ENCODE results near the gene CTNNA3. TPM values are rescaled to one million over a fixed set of nuclear protein-coding genes. Genes with fewer than 3 reads are reported as not detected.

CTNNA3 gene
- total RNA-seq, 2 donors from 2014 or later = 20.3 to 23.8 TPM

GRCh38 chr10:66836057-66836456 lies 859.9 kb downstream of the CTNNA3 start:
- Histone ChIP-seq H3K27me3 (no peaks in the 10 kb centered on the region), H3K9me3 (no peaks in the 10 kb centered on the region), H3K4me3 (no peak overlapping the region), H3K27ac (no peak overlapping the region), H3K36me3 (no peaks in the 10 kb centered on the region), H3K4me1 (peaks cover 0 to 3% of the 10 kb centered on the region in 2 donors)
- no peak for DNase-seq (ENCODE audit: low spot score)
- TF ChIP-seq CTCF (IDR thresholded peaks at IDR 0.05) = no peak

- Histone ChIP-seq H3K9me3 (no peaks in the 10 kb centered on the region), H3K36me3 (no peaks in the 10 kb centered on the region), H3K27me3 (no peaks in the 10 kb centered on the region), H3K4me1 (peaks cover 0 to 3% of the 10 kb centered on the region in 2 donors), H3K4me3 (no peak overlapping the region), H3K27ac (no peak overlapping the region)
- no peak for DNase-seq (ENCODE audit: low spot score)
- no peak for TF ChIP-seq CTCF (IDR thresholded peaks at IDR 0.05)
Measured at GRCh38 chr10:66835400-66835799, 860.6 kb downstream of the CTNNA3 start.

GRCh38 chr10:66834802-66835201 lies 861.2 kb downstream of the CTNNA3 start:
- peaks cover 0 to 3% of the 10 kb centered on the region in 2 donors for H3K4me1 ChIP-seq
- no peak overlapping the region for H3K27ac ChIP-seq
- no peaks in the 10 kb centered on the region for H3K36me3 ChIP-seq
- H3K4me3 ChIP-seq = no peak overlapping the region
- no peak for TF ChIP-seq CTCF (IDR thresholded peaks at IDR 0.05)
- H3K27me3 ChIP-seq = no peaks in the 10 kb centered on the region
- H3K9me3 ChIP-seq = no peaks in the 10 kb centered on the region
- no peak for DNase-seq (ENCODE audit: low spot score)

GRCh38 chr10:66833861-66834260 lies 862.1 kb downstream of the CTNNA3 start:
- TF ChIP-seq CTCF (IDR thresholded peaks at IDR 0.05) = no peak
- no peak for DNase-seq (ENCODE audit: low spot score)
- H3K4me3 ChIP-seq = no peak overlapping the region

GRCh38 chr10:66832781-66833422 lies 863.1 kb downstream of the CTNNA3 start:
- no peaks in the 10 kb centered on the region for H3K9me3 ChIP-seq
- no peak for DNase-seq (ENCODE audit: low spot score)
- no peak overlapping the region for H3K4me3 ChIP-seq
- no peaks in the 10 kb centered on the region for H3K36me3 ChIP-seq
- H3K27ac ChIP-seq = no peak overlapping the region
- no peaks in the 10 kb centered on the region for H3K27me3 ChIP-seq
- H3K4me1 ChIP-seq = peaks cover 0 to 3% of the 10 kb centered on the region in 2 donors
- TF ChIP-seq CTCF (IDR thresholded peaks at IDR 0.05) = no peak

More at GRCh38 chr10:66833861-66834260, 862.1 kb downstream of the CTNNA3 start:
- Histone ChIP-seq H3K9me3 (no peaks in the 10 kb centered on the region), H3K36me3 (no peaks in the 10 kb centered on the region), H3K4me1 (peaks cover 0 to 3% of the 10 kb centered on the region in 2 donors), H3K27ac (no peak overlapping the region), H3K27me3 (no peaks in the 10 kb centered on the region)

- DNase-seq (ENCODE audit: low spot score) = no peak
- Histone ChIP-seq H3K27me3 (no peaks in the 10 kb centered on the region), H3K4me1 (no peaks in the 10 kb centered on the region), H3K36me3 (no peaks in the 10 kb centered on the region), H3K9me3 (no peaks in the 10 kb centered on the region), H3K27ac (no peak overlapping the region), H3K4me3 (no peak overlapping the region)
- TF ChIP-seq CTCF (IDR thresholded peaks at IDR 0.05) = no peak
Measured at GRCh38 chr10:66828957-66829356, 867.0 kb downstream of the CTNNA3 start.

Measured in right atrium auricular region (tissue), 2 donors.